ENCODE results near the gene RASGRP3. TPM values are rescaled to one million over a fixed set of nuclear protein-coding genes. Genes with fewer than 3 reads are reported as not detected.

RASGRP3 gene
- total and polyA plus RNA-seq, 9 of the 15 experiments (the other 6 are each of a cell fraction or from before 2014, with no cell fraction given) = 0.18 to 1.7 (median 1.2) TPM

DNA sequence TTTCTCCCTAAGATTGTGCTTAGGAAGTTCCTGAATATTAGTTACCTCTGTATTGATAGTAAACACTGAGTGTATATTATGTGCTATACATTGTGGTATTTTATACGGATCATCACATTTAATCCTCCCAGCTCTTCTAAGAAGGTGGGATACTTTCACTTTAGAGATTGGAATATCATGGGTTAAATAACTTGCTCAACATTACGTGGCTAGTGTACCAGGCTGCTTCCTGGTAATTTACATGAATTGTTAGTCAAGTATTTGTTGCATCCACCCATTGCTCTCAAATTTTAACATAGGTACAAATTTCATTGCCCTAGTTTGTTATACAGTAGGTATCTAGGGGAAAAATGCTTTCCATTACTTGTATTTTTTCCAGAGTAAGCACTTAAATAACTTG, 101.2 kb downstream of the RASGRP3 start (continued):
- no peak for TF ChIP-seq POU5F1 (IDR thresholded peaks at IDR 0.05; ENCODE audit: borderline replicate concordance, low read depth, low read length, partially characterized antibody)
- no peak for TF ChIP-seq CCNT2 (IDR thresholded peaks at IDR 0.05; ENCODE audit: borderline replicate concordance, extremely low read depth, insufficient read length, low read depth, low read length)
- no peak for TF ChIP-seq RHOXF2B (CRISPR knock-in tag; conservative IDR thresholded peaks at IDR 0.05)
- no peak for TF ChIP-seq ARHGAP35 (IDR thresholded peaks at IDR 0.05; ENCODE audit: partially characterized antibody)

DNA sequence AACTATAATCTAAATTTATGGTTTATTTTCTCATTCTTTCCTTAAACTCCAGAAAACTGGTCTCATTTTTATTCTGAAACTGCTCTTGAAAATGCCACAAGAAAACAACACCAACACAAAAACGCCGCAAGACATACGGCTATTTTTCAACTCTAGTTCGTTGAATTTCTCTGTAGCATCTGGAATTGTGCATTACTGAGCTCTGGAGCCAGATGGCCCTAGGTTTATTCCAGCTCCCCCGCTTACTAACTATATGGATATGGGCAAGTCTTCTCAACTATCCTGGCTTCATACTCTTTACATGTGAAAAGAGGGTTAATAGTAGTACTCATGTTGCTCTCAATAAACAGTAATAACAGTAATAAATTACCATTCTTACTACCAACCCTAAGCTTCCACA, 102.8 kb downstream of the RASGRP3 start:
- Histone ChIP-seq H3K4me2 (ENCODE audit: insufficient read depth, low read length) (no peak overlapping the region), H3K4me3 (no peak overlapping the region), H3K9me1 (ENCODE audit: control insufficient read depth, insufficient read depth, low read length) (no peaks in the 10 kb centered on the region), H3K9me3 (replicated peaks; ENCODE audit: control insufficient read depth, insufficient read depth, low read depth, low read length) (no peaks in the 10 kb centered on the region), H3K27me3 (ENCODE audit: control insufficient read depth in 2 of 2, insufficient read depth in 2 of 2, low read length in 2 of 2) (no peaks in the 10 kb centered on the region), H3K4me1 (replicated peaks in 1 of 2; ENCODE audit: control insufficient read depth in 2 of 2, insufficient read depth in 2 of 2, low read length in 2 of 2) (no peaks in the 10 kb centered on the region), H3K79me2 (ENCODE audit: control insufficient read depth, insufficient read depth, low read length) (no peaks in the 10 kb centered on the region), H3K9ac (ENCODE audit: insufficient read depth in 1 of 2, low read depth in 2 of 2, low read length in 2 of 2) (no peak overlapping the region), H4K20me1 (replicated peaks; ENCODE audit: control insufficient read depth, insufficient read depth, low read length) (no peaks in the 10 kb centered on the region), H3K27ac (ENCODE audit: extremely low read depth, low read depth, low read length) (no peak overlapping the region), H3K36me3 (ENCODE audit: control insufficient read depth, insufficient read depth, low read length) (peaks cover 13% of the 10 kb centered on the region; the same call in 2 of the 3 replicates), H2AFZ (ENCODE audit: low read depth, low read length) (no peak overlapping the region)
- DNase-seq (ENCODE audit: extremely low read depth in 1 of 4, low spot score in 3 of 4) (no peak), ATAC-seq (no peak), FAIRE-seq (no peak)
- BruUV-seq (replicated peaks) = no TSS peak
- POLR2A ChIA-PET = no interaction called here
- intact Hi-C loops (cut with micrococcal nuclease) (no loop called here), in situ Hi-C loops (cut with MboI) (loop anchor here (5.0 to 25.0 kb wide), 4 partner anchors 97 to 817 kb away; partner anchors contain the start of gene LTBP1)
- CTCF ChIA-PET (ENCODE audit: low intra/inter-chr PET ratio) = no interaction called here
- WGBS (ENCODE audit: insufficient coverage, low coverage, missing lambda C conversion rate) = 71% methylated on average over 5 of the region's 5 CpGs
- TF ChIP-seq GABPB1 (CRISPR knock-in tag; IDR thresholded peaks at IDR 0.05) = no peak
- TF ChIP-seq, protein P1, sequence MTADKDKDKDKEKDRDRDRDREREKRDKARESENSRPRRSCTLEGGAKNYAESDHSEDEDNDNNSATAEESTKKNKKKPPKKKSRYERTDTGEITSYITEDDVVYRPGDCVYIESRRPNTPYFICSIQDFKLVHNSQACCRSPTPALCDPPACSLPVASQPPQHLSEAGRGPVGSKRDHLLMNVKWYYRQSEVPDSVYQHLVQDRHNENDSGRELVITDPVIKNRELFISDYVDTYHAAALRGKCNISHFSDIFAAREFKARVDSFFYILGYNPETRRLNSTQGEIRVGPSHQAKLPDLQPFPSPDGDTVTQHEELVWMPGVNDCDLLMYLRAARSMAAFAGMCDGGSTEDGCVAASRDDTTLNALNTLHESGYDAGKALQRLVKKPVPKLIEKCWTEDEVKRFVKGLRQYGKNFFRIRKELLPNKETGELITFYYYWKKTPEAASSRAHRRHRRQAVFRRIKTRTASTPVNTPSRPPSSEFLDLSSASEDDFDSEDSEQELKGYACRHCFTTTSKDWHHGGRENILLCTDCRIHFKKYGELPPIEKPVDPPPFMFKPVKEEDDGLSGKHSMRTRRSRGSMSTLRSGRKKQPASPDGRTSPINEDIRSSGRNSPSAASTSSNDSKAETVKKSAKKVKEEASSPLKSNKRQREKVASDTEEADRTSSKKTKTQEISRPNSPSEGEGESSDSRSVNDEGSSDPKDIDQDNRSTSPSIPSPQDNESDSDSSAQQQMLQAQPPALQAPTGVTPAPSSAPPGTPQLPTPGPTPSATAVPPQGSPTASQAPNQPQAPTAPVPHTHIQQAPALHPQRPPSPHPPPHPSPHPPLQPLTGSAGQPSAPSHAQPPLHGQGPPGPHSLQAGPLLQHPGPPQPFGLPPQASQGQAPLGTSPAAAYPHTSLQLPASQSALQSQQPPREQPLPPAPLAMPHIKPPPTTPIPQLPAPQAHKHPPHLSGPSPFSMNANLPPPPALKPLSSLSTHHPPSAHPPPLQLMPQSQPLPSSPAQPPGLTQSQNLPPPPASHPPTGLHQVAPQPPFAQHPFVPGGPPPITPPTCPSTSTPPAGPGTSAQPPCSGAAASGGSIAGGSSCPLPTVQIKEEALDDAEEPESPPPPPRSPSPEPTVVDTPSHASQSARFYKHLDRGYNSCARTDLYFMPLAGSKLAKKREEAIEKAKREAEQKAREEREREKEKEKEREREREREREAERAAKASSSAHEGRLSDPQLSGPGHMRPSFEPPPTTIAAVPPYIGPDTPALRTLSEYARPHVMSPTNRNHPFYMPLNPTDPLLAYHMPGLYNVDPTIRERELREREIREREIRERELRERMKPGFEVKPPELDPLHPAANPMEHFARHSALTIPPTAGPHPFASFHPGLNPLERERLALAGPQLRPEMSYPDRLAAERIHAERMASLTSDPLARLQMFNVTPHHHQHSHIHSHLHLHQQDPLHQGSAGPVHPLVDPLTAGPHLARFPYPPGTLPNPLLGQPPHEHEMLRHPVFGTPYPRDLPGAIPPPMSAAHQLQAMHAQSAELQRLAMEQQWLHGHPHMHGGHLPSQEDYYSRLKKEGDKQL (CRISPR knock-in tag; IDR thresholded peaks at IDR 0.05; ENCODE audit: borderline replicate concordance) = no peak
- no peak for TF ChIP-seq KAT2B (IDR thresholded peaks at IDR 0.05; ENCODE audit: low read depth, low read length)
- TF ChIP-seq RBFOX2 (IDR thresholded peaks at IDR 0.05; ENCODE audit: low read depth, low read length) = no peak
- TF ChIP-seq ZNF274 (IDR thresholded peaks at IDR 0.05; ENCODE audit: borderline replicate concordance, low read depth, low read length) = no peak
- TF ChIP-seq CHD1 (IDR thresholded peaks at IDR 0.05; ENCODE audit: low read length) = no peak
- TF ChIP-seq HDAC2 (IDR thresholded peaks at IDR 0.05) = no peak
- no peak for TF ChIP-seq SRF (CRISPR knock-in tag; IDR thresholded peaks at IDR 0.05)
- TF ChIP-seq XRCC5 (IDR thresholded peaks at IDR 0.05; ENCODE audit: low read depth, low read length) = no peak
- TF ChIP-seq ZEB2 (IDR thresholded peaks at IDR 0.05) = no peak
- TF ChIP-seq, protein P2, sequence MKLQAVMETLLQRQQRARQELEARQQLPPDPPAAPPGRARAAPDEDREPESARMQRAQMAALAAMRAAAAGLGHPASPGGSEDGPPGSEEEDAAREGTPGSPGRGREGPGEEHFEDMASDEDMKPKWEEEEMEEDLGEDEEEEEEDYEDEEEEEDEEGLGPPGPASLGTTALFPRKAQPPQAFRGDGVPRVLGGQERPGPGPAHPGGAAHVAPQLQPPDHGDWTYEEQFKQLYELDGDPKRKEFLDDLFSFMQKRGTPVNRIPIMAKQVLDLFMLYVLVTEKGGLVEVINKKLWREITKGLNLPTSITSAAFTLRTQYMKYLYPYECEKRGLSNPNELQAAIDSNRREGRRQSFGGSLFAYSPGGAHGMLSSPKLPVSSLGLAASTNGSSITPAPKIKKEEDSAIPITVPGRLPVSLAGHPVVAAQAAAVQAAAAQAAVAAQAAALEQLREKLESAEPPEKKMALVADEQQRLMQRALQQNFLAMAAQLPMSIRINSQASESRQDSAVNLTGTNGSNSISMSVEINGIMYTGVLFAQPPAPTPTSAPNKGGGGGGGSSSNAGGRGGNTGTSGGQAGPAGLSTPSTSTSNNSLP (IDR thresholded peaks at IDR 0.05; ENCODE audit: borderline replicate concordance, low read depth, low read length) = no peak
- no peak for TF ChIP-seq ZNF785 (CRISPR knock-in tag; IDR thresholded peaks at IDR 0.05)

Measured in K562 (cell line).